Measurements from ENCODE around the gene GAPT. TPM values are rescaled to one million over a fixed set of nuclear protein-coding genes. Genes with fewer than 3 reads are reported as not detected.

The GAPT gene
- total and polyA plus RNA-seq, 12 donors: 0.08 to 1.7 (median 0.26) TPM; not detected in 1

DNA sequence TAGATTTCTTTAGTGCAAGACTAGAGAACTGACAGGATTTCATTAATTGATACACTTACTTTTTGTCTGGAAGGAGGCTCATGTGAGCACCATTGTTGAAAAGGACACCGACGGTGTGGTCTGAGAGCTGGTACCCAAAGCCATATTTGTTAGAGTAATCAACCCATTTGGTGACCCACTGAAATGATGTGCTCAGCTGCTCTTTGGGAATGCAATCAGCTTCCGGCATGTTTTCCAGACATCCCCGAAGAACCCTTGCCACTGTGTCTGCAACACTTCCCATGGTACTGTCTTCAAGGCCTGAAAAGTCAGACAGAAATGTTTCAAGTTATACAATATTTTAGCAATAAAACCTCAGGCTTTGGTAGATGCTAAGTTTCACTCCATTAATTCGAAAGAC, 35.8 kb upstream of the GAPT start:
- no peak for ATAC-seq
- WGBS, 2 donors: 45 to 49% methylated on average over 5 of the region's 5 CpGs
- Histone ChIP-seq H3K27me3 (peaks cover 0 to 20% (median 0%) of the 10 kb centered on the region in 7 donors), H3K27ac (peak overlapping the region in 8 of 10 donors; percentile 34 to 99 (median 98)), H3K4me1 (peaks cover 0 to 41% (median 31%) of the 10 kb centered on the region in 9 donors), H3K9me3 (no peaks in the 10 kb centered on the region), H3K36me3 (peaks cover 0 to 66% (median 48%) of the 10 kb centered on the region in 9 donors), H3K4me3 (peak overlapping the region; percentile 11 to 94 (median 88))
- intact Hi-C loops (cut with DNase I): loop anchor here in 8 of 10 donors (5.0 to 10.0 kb wide), 12 partner anchors 91 to 441 kb away; no protein-coding TSS in a partner anchor
- TF ChIP-seq, protein P1, sequence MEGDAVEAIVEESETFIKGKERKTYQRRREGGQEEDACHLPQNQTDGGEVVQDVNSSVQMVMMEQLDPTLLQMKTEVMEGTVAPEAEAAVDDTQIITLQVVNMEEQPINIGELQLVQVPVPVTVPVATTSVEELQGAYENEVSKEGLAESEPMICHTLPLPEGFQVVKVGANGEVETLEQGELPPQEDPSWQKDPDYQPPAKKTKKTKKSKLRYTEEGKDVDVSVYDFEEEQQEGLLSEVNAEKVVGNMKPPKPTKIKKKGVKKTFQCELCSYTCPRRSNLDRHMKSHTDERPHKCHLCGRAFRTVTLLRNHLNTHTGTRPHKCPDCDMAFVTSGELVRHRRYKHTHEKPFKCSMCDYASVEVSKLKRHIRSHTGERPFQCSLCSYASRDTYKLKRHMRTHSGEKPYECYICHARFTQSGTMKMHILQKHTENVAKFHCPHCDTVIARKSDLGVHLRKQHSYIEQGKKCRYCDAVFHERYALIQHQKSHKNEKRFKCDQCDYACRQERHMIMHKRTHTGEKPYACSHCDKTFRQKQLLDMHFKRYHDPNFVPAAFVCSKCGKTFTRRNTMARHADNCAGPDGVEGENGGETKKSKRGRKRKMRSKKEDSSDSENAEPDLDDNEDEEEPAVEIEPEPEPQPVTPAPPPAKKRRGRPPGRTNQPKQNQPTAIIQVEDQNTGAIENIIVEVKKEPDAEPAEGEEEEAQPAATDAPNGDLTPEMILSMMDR (IDR thresholded peaks at IDR 0.05): no peak
- DNase-seq: no peak

DNA sequence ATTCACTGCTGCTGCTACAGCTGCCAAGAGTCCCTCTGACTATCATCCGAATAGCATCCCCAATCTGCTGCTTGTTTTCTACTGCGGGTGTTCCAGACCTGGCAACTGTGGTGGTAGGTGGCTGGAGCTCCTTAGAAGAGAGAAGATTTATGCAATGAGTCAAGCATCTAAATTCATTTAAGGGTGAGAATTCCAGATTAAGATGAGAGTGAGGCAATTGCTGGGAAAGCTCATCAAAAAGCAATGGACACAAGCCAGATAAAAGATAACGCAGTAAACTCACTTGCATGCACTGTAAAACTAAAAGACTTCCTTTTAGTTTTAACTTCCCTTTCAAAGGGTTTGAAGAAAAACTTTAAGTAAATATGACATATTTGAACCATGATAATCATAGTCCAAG, 35.2 kb upstream of the GAPT start:
- 12 to 23% methylated on average over 3 of the region's 3 CpGs for WGBS, 2 donors
- H3K27ac ChIP-seq: peak overlapping the region in 8 of 10 donors; percentile 34 to 99 (median 98)
- peaks cover 0 to 66% (median 48%) of the 10 kb centered on the region in 9 donors for H3K36me3 ChIP-seq
- DNase-seq: no peak
- TF ChIP-seq, protein P1 (IDR thresholded peaks at IDR 0.05): no peak
- intact Hi-C loops (cut with DNase I): loop anchor here in 8 of 10 donors (5.0 to 10.0 kb wide), 12 partner anchors 91 to 441 kb away; no protein-coding TSS in a partner anchor
- ATAC-seq: no peak
- peak overlapping the region; percentile 11 to 94 (median 88) for H3K4me3 ChIP-seq
- peaks cover 0 to 20% (median 0%) of the 10 kb centered on the region in 7 donors for H3K27me3 ChIP-seq
- H3K4me1 ChIP-seq: peaks cover 0 to 42% (median 33%) of the 10 kb centered on the region in 9 donors
- H3K9me3 ChIP-seq: no peaks in the 10 kb centered on the region

DNA sequence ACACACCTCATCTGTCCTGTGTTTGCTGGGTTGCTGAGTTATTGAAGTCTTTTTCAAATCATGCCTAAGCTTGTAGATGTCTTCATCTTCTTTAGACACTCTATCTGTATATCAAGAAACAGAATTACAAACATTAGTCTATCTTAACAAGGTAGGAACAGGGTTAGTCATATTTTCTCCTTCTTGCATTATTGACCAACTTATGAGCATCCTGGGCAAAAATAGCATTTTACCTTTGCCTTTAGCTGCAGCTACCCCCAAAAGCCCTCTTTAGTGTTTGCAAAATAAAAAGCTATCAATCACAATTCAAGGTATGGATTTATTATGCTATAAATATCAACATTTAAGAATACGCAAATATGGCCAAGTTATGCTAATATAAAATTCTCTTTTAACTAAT, 34.7 kb upstream of the GAPT start:
- intact Hi-C loops (cut with DNase I): loop anchor here in 8 of 10 donors (5.0 to 10.0 kb wide), 12 partner anchors 92 to 442 kb away; no protein-coding TSS in a partner anchor
- TF ChIP-seq, protein P1 (IDR thresholded peaks at IDR 0.05): no peak
- Histone ChIP-seq H3K4me1 (peaks cover 0 to 45% (median 33%) of the 10 kb centered on the region in 9 donors), H3K27me3 (peaks cover 0 to 20% (median 0%) of the 10 kb centered on the region in 7 donors), H3K4me3 (peak overlapping the region; percentile 7 to 94 (median 88)), H3K27ac (peak overlapping the region in 8 of 10 donors; percentile 34 to 99 (median 98)), H3K9me3 (no peaks in the 10 kb centered on the region), H3K36me3 (peaks cover 0 to 66% (median 48%) of the 10 kb centered on the region in 9 donors)
- WGBS, 2 donors: 63 to 65% methylated on average over 1 of the region's 1 CpG
- DNase-seq (no peak), ATAC-seq (no peak)

DNA sequence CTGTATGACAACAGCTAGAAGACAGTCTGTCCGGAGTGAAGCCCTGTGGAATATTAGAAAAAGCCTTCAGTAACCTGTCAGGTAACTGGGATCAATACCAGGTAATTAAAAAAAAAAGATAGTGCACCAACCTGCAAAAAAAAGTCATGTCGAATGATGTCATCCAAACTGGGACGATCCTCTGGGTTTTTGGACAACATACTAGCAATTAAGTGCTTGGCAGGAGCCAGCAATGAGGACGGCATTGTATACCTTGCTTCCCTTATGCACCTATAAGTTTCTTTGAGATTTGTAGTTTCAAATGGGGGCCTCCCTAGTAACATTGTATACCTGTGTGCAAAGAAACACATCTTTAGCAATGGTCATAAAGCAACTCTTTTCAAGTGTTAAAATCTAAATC, 34.2 kb upstream of the GAPT start:
- Histone ChIP-seq H3K4me1 (peaks cover 0 to 50% (median 35%) of the 10 kb centered on the region in 9 donors), H3K4me3 (peak overlapping the region; percentile 70 to 94 (median 88)), H3K9me3 (no peaks in the 10 kb centered on the region), H3K27me3 (peaks cover 0 to 20% (median 0%) of the 10 kb centered on the region in 7 donors), H3K27ac (peak overlapping the region in 7 of 10 donors; percentile 96 to 99 (median 98)), H3K36me3 (peaks cover 0 to 66% (median 48%) of the 10 kb centered on the region in 9 donors)
- intact Hi-C loops (cut with DNase I): loop anchor here in 8 of 10 donors (1.0 to 10.0 kb wide), 13 partner anchors 92 to 442 kb away; no protein-coding TSS in a partner anchor
- 22 to 27% methylated on average over 4 of the region's 4 CpGs for WGBS, 2 donors
- ATAC-seq: no peak
- DNase-seq: no peak
- TF ChIP-seq, protein P1 (IDR thresholded peaks at IDR 0.05): no peak
